SK-N-SH (cell line): ENCODE data around the gene NPTX2. TPM values are rescaled to one million over a fixed set of nuclear protein-coding genes. Genes with fewer than 3 reads are reported as not detected.

ENCODE experiments used
- CTCF ChIA-PET: fragments of 300-600, 350-600 bp; formaldehyde crosslinking; extraction: SDS; loops from one replicate; lab custom pipeline; 2021; lab: Yijun Ruan, JAX
- POLR2A ChIA-PET: fragments of 350-600 bp; sonication (Branson Sonifier 250); formaldehyde crosslinking; extraction: SDS; loops from one replicate; lab custom pipeline; 2020; ENCODE audit warnings: antibody characterized with exemption, inconsistent platforms; lab: Yijun Ruan, JAX
- DNase-seq: peaks from one replicate; pipeline ENCODE4 v3.0.0; 2012
- H2AFZ ChIP-seq: fragments of 200-600 bp; sonication (generic); 2 replicates; pipeline ENCODE4 v1.8.1; 2016; ENCODE audit warnings: antibody characterized with exemption, mild to moderate bottlenecking, low read depth
- H3F3A ChIP-seq: fragments of 200-600 bp; sonication (generic); replicated peaks from 2 replicates; pipeline ENCODE3; 2016; ENCODE audit warnings: antibody characterized with exemption, mild to moderate bottlenecking; ENCODE audit not compliant: insufficient read depth
- H3K27ac ChIP-seq, 2 experiments: fragments of 200-500 bp in 1 of 2; fragments of 200-600 bp in 1 of 2; sonication (Bioruptor generic) in 1 of 2; sonication (generic), shearing (Covaris generic) in 1 of 2; 2 replicates each; pipeline versions ENCODE4 v1.5.1 to v1.6.1; 2014 to 2016; ENCODE audit warnings: low read depth in 2 of 2, inconsistent platforms in 1 of 2, low read length in 1 of 2, mild to moderate bottlenecking in 1 of 2, mixed read lengths in 1 of 2
- H3K27me3 ChIP-seq: fragments of 200-600 bp; sonication (generic), shearing (Covaris generic); 2 replicates; pipeline ENCODE4 v1.6.1; 2016; ENCODE audit warnings: mixed run types; ENCODE audit not compliant: insufficient read depth
- H3K36me3 ChIP-seq, 2 experiments: fragments of 200-500 bp in 1 of 2; fragments of 200-600 bp in 1 of 2; sonication (Bioruptor generic) in 1 of 2; sonication (generic) in 1 of 2; replicated peaks in 1 of 2; 2 replicates each; pipeline versions ENCODE3 to v1.5.1; 2014 to 2016; ENCODE audit warnings: low read length in 1 of 2, mild to moderate bottlenecking in 1 of 2; ENCODE audit not compliant: insufficient read depth in 2 of 2, control insufficient read depth in 1 of 2
- H3K4me1 ChIP-seq, 2 experiments: fragments of 200-500 bp in 1 of 2; fragments of 200-600 bp in 1 of 2; sonication (Bioruptor generic) in 1 of 2; sonication (generic), shearing (Covaris generic) in 1 of 2; 2 replicates each; pipeline versions ENCODE4 v1.5.1 to v1.6.1; 2014 to 2016; ENCODE audit warnings: low read depth in 1 of 2, low read length in 1 of 2, mixed run types in 1 of 2; ENCODE audit not compliant: insufficient read depth in 2 of 2, control insufficient read depth in 1 of 2
- H3K4me2 ChIP-seq: fragments of 200-600 bp; sonication (generic), shearing (Covaris generic); 2 replicates; pipeline ENCODE4 v1.6.1; 2017; ENCODE audit warnings: mixed run types
- H3K4me3 ChIP-seq, 2 experiments: fragments of 200-500 bp in 1 of 2; fragments of 200-600 bp in 1 of 2; sonication (Bioruptor generic) in 1 of 2; sonication (generic), shearing (Covaris generic) in 1 of 2; 2 replicates each; pipeline versions ENCODE4 v1.5.1 to v1.8.1; 2014 to 2016; ENCODE audit warnings: low read depth in 2 of 2, inconsistent platforms in 1 of 2, low read length in 1 of 2, mild to moderate bottlenecking in 1 of 2, mixed read lengths in 1 of 2, moderate library complexity in 1 of 2
- H3K79me2 ChIP-seq: fragments of 200-600 bp; sonication (generic); 2 replicates; pipeline ENCODE4 v1.8.1; 2017; ENCODE audit warnings: mild to moderate bottlenecking; ENCODE audit not compliant: insufficient read depth
- H3K9ac ChIP-seq: fragments of 200-600 bp; sonication (generic); 2 replicates; pipeline ENCODE4 v1.6.1; 2017; ENCODE audit warnings: mixed run types
- H3K9me2 ChIP-seq: fragments of 200-600 bp; sonication (generic); 2 replicates; pipeline ENCODE4 v1.6.1; 2017; ENCODE audit warnings: mixed run types
- H3K9me3 ChIP-seq: fragments of 200-600 bp; sonication (generic); 2 replicates; pipeline ENCODE4 v1.6.1; 2017; ENCODE audit warnings: mixed run types, mild to moderate bottlenecking, moderate library complexity
- H4K20me1 ChIP-seq: fragments of 200-600 bp; sonication (generic); 2 replicates; pipeline ENCODE4 v1.6.1; 2017; ENCODE audit warnings: mild to moderate bottlenecking, mixed run types; ENCODE audit not compliant: insufficient read depth
- ELF1 ChIP-seq: IDR thresholded peaks from 2 replicates; pipeline ENCODE4 v1.4.0; 2012
- FOSL2 ChIP-seq: IDR thresholded peaks from 2 replicates; pipeline ENCODE4 v1.4.0; 2012; ENCODE audit warnings: low read depth, mild to moderate bottlenecking, moderate library complexity, borderline replicate concordance
- FOXJ3 ChIP-seq: sonication (generic); formaldehyde crosslinking; IDR thresholded peaks from 2 replicates; pipeline ENCODE4 v1.5.1; 2020; ENCODE audit warnings: mild to moderate bottlenecking, missing genetic modification reagents
- FOXM1 ChIP-seq: IDR thresholded peaks from 2 replicates; pipeline ENCODE4 v1.4.0; 2012; ENCODE audit warnings: low read depth, mild to moderate bottlenecking
- GABPA ChIP-seq: IDR thresholded peaks from 2 replicates; pipeline ENCODE4 v1.4.0; 2012; ENCODE audit warnings: low read depth, mild to moderate bottlenecking
- GATA2 ChIP-seq: sonication (generic); formaldehyde crosslinking; IDR thresholded peaks from 2 replicates; pipeline ENCODE4 v1.5.0; 2020; ENCODE audit warnings: mild to moderate bottlenecking, missing genetic modification reagents
- IRF3 ChIP-seq: fragments of 150-350 bp; IDR thresholded peaks from 2 replicates; pipeline ENCODE4 v1.6.1; 2016; ENCODE audit warnings: mild to moderate bottlenecking, low read depth, low read length
- JUND ChIP-seq: IDR thresholded peaks from 2 replicates; pipeline ENCODE4 v1.4.0; 2012
- NFIC ChIP-seq: IDR thresholded peaks from 2 replicates; pipeline ENCODE4 v1.4.0; 2012; ENCODE audit warnings: borderline replicate concordance
- RFX5 ChIP-seq: IDR thresholded peaks from 2 replicates; pipeline ENCODE4 v1.6.1; 2012; ENCODE audit warnings: mild to moderate bottlenecking, improper control_type of control experiment, low read length
- RXRA ChIP-seq: IDR thresholded peaks from 2 replicates; pipeline ENCODE4 v1.4.0; 2012; ENCODE audit warnings: low read depth, mild to moderate bottlenecking, borderline replicate concordance
- TAF1 ChIP-seq: IDR thresholded peaks from 2 replicates; pipeline ENCODE4 v1.6.1; 2012; ENCODE audit warnings: low read depth, mild to moderate bottlenecking, low read length, moderate library complexity, borderline replicate concordance
- TEAD4 ChIP-seq: IDR thresholded peaks from 2 replicates; pipeline ENCODE4 v1.4.0; 2012; ENCODE audit warnings: mild to moderate bottlenecking, borderline replicate concordance; ENCODE audit not compliant: insufficient read depth
- USF2 ChIP-seq: fragments of 150-350 bp; IDR thresholded peaks from 2 replicates; pipeline ENCODE4 v1.6.1; 2017; ENCODE audit warnings: antibody characterized with exemption, low read length, low read depth, borderline replicate concordance
- WGBS: methylation state at CpG from one replicate; pipeline ENCODE4 v1.1.6; 2017; ENCODE audit warnings: low lambda C conversion rate; 5-methylcytosine and 5-hydroxymethylcytosine counted together
- polyA plus RNA-seq, 3 experiments: library from polyadenylated mRNA; depleted of rRNA; stranded (reverse); fragments of >200 nt; gene quantifications; 2 replicates each; pipeline ENCODE4 v1.2.3, GENCODE V29; 2012
- TF ChIP-seq, protein P1 (sequence below): IDR thresholded peaks from 2 replicates; pipeline ENCODE4 v1.4.0; 2012; ENCODE audit warnings: low read depth, borderline replicate concordance
- TF ChIP-seq, protein P2 (sequence below): IDR thresholded peaks from 2 replicates; pipeline ENCODE4 v1.4.0; 2012; ENCODE audit warnings: low read depth, borderline replicate concordance
- TF ChIP-seq, protein P3 (sequence below): IDR thresholded peaks from 2 replicates; pipeline ENCODE4 v1.4.0; 2012; ENCODE audit warnings: low read depth

NPTX2 gene
- polyA plus RNA-seq, 1 of the 3 experiments (the other 2 are of a cell fraction): 0.41 TPM

- no peaks in the 10 kb centered on the region; a peak in 1 of 4 replicates for H3K4me1 ChIP-seq
- H3K36me3 ChIP-seq: no peaks in the 10 kb centered on the region
- no peak overlapping the region for H3K4me3 ChIP-seq
- ChIA-PET POLR2A (no interaction called here), CTCF (no interaction called here)
- H3K79me2 ChIP-seq: no peaks in the 10 kb centered on the region
- TF ChIP-seq TAF1: no peak
- no peak for TF ChIP-seq TEAD4
- no peak for TF ChIP-seq FOXJ3 (CRISPR knock-in tag)
- no peak for TF ChIP-seq NFIC
- TF ChIP-seq FOSL2: no peak
- TF ChIP-seq GATA2 (CRISPR knock-in tag): no peak
- TF ChIP-seq GABPA: no peak
- no peak for TF ChIP-seq FOXM1
- TF ChIP-seq, protein P1, sequence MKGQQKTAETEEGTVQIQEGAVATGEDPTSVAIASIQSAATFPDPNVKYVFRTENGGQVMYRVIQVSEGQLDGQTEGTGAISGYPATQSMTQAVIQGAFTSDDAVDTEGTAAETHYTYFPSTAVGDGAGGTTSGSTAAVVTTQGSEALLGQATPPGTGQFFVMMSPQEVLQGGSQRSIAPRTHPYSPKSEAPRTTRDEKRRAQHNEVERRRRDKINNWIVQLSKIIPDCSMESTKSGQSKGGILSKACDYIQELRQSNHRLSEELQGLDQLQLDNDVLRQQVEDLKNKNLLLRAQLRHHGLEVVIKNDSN: no peak
- no peak for TF ChIP-seq USF2
- TF ChIP-seq, protein P2, sequence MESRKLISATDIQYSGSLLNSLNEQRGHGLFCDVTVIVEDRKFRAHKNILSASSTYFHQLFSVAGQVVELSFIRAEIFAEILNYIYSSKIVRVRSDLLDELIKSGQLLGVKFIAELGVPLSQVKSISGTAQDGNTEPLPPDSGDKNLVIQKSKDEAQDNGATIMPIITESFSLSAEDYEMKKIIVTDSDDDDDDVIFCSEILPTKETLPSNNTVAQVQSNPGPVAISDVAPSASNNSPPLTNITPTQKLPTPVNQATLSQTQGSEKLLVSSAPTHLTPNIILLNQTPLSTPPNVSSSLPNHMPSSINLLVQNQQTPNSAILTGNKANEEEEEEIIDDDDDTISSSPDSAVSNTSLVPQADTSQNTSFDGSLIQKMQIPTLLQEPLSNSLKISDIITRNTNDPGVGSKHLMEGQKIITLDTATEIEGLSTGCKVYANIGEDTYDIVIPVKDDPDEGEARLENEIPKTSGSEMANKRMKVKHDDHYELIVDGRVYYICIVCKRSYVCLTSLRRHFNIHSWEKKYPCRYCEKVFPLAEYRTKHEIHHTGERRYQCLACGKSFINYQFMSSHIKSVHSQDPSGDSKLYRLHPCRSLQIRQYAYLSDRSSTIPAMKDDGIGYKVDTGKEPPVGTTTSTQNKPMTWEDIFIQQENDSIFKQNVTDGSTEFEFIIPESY: no peak
- TF ChIP-seq RFX5: no peak
- TF ChIP-seq RXRA: no peak
- TF ChIP-seq ELF1: no peak
- TF ChIP-seq, protein P3, sequence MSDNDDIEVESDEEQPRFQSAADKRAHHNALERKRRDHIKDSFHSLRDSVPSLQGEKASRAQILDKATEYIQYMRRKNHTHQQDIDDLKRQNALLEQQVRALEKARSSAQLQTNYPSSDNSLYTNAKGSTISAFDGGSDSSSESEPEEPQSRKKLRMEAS: no peak
- no peak for TF ChIP-seq IRF3
- TF ChIP-seq JUND: no peak
- no peak for DNase-seq
- H3K9me3 ChIP-seq: no peaks in the 10 kb centered on the region
- H3K4me2 ChIP-seq: no peak overlapping the region
- H3K27ac ChIP-seq: no peak overlapping the region
- no peaks in the 10 kb centered on the region for H3K9me2 ChIP-seq
- 21% methylated on average over 4 of the region's 4 CpGs for WGBS
- no peaks in the 10 kb centered on the region for H4K20me1 ChIP-seq
- no peak overlapping the region for H2AFZ ChIP-seq
- no peak overlapping the region for H3K9ac ChIP-seq
- no peaks in the 10 kb centered on the region for H3K27me3 ChIP-seq
- H3F3A ChIP-seq: no peaks in the 10 kb centered on the region
Measured at GRCh38 chr7:98662289-98662688, 45.2 kb downstream of the NPTX2 start.
